OCI-LY1 (cell line): ENCODE data around the gene DSG1.

ENCODE experiments used
- H2AFZ ChIP-seq: fragments of 200-600 bp; sonication (generic), shearing (Covaris generic); 2 replicates; pipeline ENCODE4 v1.6.0; 2014; ENCODE audit warnings: antibody characterized with exemption, mild to moderate bottlenecking, low read length
- H3F3A ChIP-seq: fragments of 200-600 bp; sonication (generic), shearing (Covaris generic); 2 replicates; pipeline ENCODE4 v1.6.0; 2014; ENCODE audit warnings: mild to moderate bottlenecking, antibody characterized with exemption, low read length, moderate library complexity; ENCODE audit not compliant: insufficient read depth
- H3K27ac ChIP-seq: fragments of 200-600 bp; sonication (generic); 2 replicates; pipeline ENCODE4 v1.5.1; 2014; ENCODE audit warnings: low read length, mixed run types, mild to moderate bottlenecking, low read depth; ENCODE audit not compliant: poor library complexity, severe bottlenecking
- H3K27me3 ChIP-seq: fragments of 200-600 bp; sonication (generic); 2 replicates; pipeline ENCODE4 v1.6.0; 2014; ENCODE audit warnings: antibody characterized with exemption, mild to moderate bottlenecking, low read length, moderate library complexity; ENCODE audit not compliant: insufficient read depth
- H3K36me3 ChIP-seq: fragments of 200-600 bp; sonication (generic); 2 replicates; pipeline ENCODE4 v1.6.1; 2014; ENCODE audit warnings: mild to moderate bottlenecking, antibody characterized with exemption, low read length, moderate library complexity, mixed read lengths; ENCODE audit not compliant: insufficient read depth
- H3K4me1 ChIP-seq: fragments of 200-600 bp; sonication (generic); 2 replicates; pipeline ENCODE4 v1.5.1; 2014; ENCODE audit warnings: mild to moderate bottlenecking, low read length, moderate library complexity; ENCODE audit not compliant: insufficient read depth, severe bottlenecking
- H3K4me2 ChIP-seq: fragments of 200-600 bp; sonication (generic), shearing (Covaris generic); 2 replicates; pipeline ENCODE4 v1.6.1; 2014; ENCODE audit warnings: low read length
- H3K4me3 ChIP-seq: fragments of 200-600 bp; sonication (generic); 2 replicates; pipeline ENCODE4 v1.5.1; 2014; ENCODE audit warnings: low read length, low read depth, mild to moderate bottlenecking, mixed read lengths; ENCODE audit not compliant: poor library complexity, severe bottlenecking
- H3K79me2 ChIP-seq: fragments of 200-600 bp; shearing (Covaris generic); 2 replicates; pipeline ENCODE4 v1.6.1; 2016; ENCODE audit warnings: mixed run types, low read length, mixed read lengths; ENCODE audit not compliant: insufficient read depth
- H3K9ac ChIP-seq: fragments of 200-600 bp; sonication (generic), shearing (Covaris generic); 2 replicates; pipeline ENCODE4 v1.6.1; 2014; ENCODE audit warnings: mild to moderate bottlenecking, low read length, mixed read lengths
- H3K9me2 ChIP-seq: fragments of 200-600 bp; sonication (generic), shearing (Covaris generic); 2 replicates; pipeline ENCODE4 v1.6.1; 2014; ENCODE audit warnings: low read depth, mild to moderate bottlenecking, low read length, mixed read lengths
- H3K9me3 ChIP-seq: fragments of 200-600 bp; shearing (Covaris generic); 2 replicates; pipeline ENCODE4 v1.6.1; 2014; ENCODE audit warnings: low read length, mixed read lengths
- H4K20me1 ChIP-seq: fragments of 200-600 bp; sonication (generic), shearing (Covaris generic); 2 replicates; pipeline ENCODE4 v1.6.0; 2016; ENCODE audit warnings: mild to moderate bottlenecking, low read length; ENCODE audit not compliant: insufficient read depth
- EZH2 ChIP-seq: fragments of 200-600 bp; sonication (generic), shearing (Covaris generic); IDR thresholded peaks from 2 replicates; pipeline ENCODE4 v1.8.0; 2017; ENCODE audit warnings: borderline replicate concordance, mixed run types, mild to moderate bottlenecking, antibody characterized with exemption, low read length, moderate library complexity, mixed read lengths
- TF ChIP-seq, protein P1 (sequence below): fragments of 200-600 bp; sonication (generic), shearing (Covaris generic); IDR thresholded peaks from 2 replicates; pipeline ENCODE4 v1.5.1; 2017; ENCODE audit warnings: mild to moderate bottlenecking, antibody characterized with exemption, low read length, moderate library complexity, mixed read lengths

DSG1 gene

DNA sequence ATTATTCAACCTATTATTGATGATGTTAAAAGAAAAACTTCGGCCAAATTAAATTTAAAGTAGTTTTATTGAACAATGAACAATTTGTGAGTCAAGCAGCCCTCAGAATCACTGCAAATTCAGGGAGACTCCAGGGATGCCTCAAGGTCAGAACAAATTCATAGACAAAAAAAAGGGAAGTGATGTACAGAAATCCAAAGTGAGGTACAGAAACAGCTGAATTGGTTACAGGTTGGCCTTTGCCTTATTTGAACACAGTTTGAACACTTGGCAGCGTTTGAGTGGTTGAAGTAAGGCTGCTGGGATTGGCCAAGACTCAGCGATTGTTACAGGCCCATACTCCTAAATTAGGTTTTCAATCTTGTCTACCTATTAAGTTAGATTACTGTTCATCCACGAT lies 47.4 kb upstream of the DSG1 start:
- no peak overlapping the region for H3K4me2 ChIP-seq
- H3K9me3 ChIP-seq, result no peaks in the 10 kb centered on the region
- H3K27me3 ChIP-seq, result no peaks in the 10 kb centered on the region
- no peaks in the 10 kb centered on the region for H3K9me2 ChIP-seq
- H3K36me3 ChIP-seq, result no peaks in the 10 kb centered on the region
- no peaks in the 10 kb centered on the region for H3F3A ChIP-seq
- H3K79me2 ChIP-seq, result no peaks in the 10 kb centered on the region
- no peak overlapping the region for H3K4me3 ChIP-seq
- no peaks in the 10 kb centered on the region for H4K20me1 ChIP-seq
- TF ChIP-seq EZH2, result no peak
- TF ChIP-seq, protein P1, sequence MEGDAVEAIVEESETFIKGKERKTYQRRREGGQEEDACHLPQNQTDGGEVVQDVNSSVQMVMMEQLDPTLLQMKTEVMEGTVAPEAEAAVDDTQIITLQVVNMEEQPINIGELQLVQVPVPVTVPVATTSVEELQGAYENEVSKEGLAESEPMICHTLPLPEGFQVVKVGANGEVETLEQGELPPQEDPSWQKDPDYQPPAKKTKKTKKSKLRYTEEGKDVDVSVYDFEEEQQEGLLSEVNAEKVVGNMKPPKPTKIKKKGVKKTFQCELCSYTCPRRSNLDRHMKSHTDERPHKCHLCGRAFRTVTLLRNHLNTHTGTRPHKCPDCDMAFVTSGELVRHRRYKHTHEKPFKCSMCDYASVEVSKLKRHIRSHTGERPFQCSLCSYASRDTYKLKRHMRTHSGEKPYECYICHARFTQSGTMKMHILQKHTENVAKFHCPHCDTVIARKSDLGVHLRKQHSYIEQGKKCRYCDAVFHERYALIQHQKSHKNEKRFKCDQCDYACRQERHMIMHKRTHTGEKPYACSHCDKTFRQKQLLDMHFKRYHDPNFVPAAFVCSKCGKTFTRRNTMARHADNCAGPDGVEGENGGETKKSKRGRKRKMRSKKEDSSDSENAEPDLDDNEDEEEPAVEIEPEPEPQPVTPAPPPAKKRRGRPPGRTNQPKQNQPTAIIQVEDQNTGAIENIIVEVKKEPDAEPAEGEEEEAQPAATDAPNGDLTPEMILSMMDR, result no peak
- H3K4me1 ChIP-seq, result no peaks in the 10 kb centered on the region
- no peak overlapping the region for H3K27ac ChIP-seq
- H2AFZ ChIP-seq, result no peak overlapping the region
- no peak overlapping the region for H3K9ac ChIP-seq

DNA sequence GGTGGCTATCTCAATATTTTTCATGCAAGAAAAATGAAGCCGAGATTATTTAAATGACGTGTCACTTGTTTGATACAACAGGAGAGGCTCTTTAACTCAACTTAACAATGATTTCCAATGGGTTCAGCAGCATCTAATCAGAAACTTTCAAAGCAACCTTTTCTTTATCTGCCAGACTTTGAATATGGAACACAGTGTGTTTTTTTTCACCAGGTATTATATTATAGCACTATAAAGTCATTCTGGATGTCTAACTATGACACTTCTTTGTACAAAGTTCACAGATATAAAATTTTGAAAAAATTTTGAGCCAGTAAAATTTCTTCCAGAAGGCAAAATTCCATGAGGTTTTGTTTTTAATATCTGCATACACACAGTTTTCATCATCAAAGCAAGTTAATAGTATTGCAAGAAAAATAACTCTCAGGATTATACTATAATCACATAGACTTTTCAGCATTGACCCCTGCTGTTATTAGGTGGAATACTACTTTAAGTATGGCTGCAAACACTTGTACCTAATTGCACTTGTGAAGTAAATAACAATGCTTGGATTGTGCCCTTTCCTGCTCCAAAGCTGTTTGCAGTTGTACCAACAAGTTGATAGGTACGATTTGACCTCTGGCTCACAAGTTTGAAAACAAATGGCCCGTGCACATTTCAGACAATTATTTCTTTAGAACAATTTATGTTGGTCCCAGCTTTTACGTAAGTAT lies 44.0 kb upstream of the DSG1 start:
- H3K27ac ChIP-seq, result no peak overlapping the region
- no peaks in the 10 kb centered on the region for H3K9me3 ChIP-seq
- no peaks in the 10 kb centered on the region for H3K36me3 ChIP-seq
- no peaks in the 10 kb centered on the region for H4K20me1 ChIP-seq
- H3K4me3 ChIP-seq, result no peak overlapping the region
- H3K9ac ChIP-seq, result no peak overlapping the region
- H3K27me3 ChIP-seq, result no peaks in the 10 kb centered on the region
- H3K4me2 ChIP-seq, result no peak overlapping the region
- H3K79me2 ChIP-seq, result no peaks in the 10 kb centered on the region
- no peaks in the 10 kb centered on the region for H3F3A ChIP-seq
- TF ChIP-seq EZH2, result no peak
- TF ChIP-seq, protein P1, result no peak
- H3K9me2 ChIP-seq, result no peaks in the 10 kb centered on the region
- no peaks in the 10 kb centered on the region for H3K4me1 ChIP-seq
- no peak overlapping the region for H2AFZ ChIP-seq

DNA sequence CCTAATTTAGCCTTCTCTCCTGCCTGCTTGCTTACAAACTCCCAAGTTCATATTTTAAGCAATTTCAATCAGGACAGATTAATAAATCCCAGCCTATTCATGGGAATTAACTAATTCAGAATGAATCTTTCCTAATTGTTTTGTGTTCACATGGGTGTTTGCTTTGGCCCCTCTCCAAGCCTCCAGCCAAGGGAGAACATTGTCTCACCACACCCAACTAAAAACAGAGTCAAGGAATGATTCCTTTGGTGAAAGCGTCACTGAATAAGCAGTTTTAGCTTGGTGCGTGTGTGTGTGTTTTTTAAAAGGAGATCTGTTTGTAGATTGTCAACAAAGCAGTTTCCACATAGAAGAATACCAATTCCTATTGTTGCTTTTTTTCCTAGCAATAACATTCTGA lies 43.0 kb upstream of the DSG1 start:
- Histone ChIP-seq H3K36me3 (no peaks in the 10 kb centered on the region), H3K9ac (no peak overlapping the region), H3K27ac (no peak overlapping the region), H3K79me2 (no peaks in the 10 kb centered on the region), H3K27me3 (no peaks in the 10 kb centered on the region), H3K9me2 (no peaks in the 10 kb centered on the region), H3F3A (no peaks in the 10 kb centered on the region), H3K4me3 (no peak overlapping the region), H3K4me2 (no peak overlapping the region), H3K4me1 (no peaks in the 10 kb centered on the region), H4K20me1 (no peaks in the 10 kb centered on the region), H2AFZ (no peak overlapping the region), H3K9me3 (no peaks in the 10 kb centered on the region)
- TF ChIP-seq, protein P1, result no peak
- no peak for TF ChIP-seq EZH2
